HepG2 (cell line): ENCODE results near the gene MARF1. TPM values are rescaled to one million over a fixed set of nuclear protein-coding genes. Genes with fewer than 3 reads are reported as not detected.

ENCODE experiments used
- ATAC-seq: fragments of 200-7000 bp; cut with Tn5 transposase; 3 replicates; pipeline ENCODE4 v1.9.1; 2020; ENCODE audit warnings: mild to moderate bottlenecking, moderate library complexity
- BruUV-seq: library from RNA; stranded (reverse); fragments of 400-500 nt; replicated peaks from 2 replicates; lab custom pipeline; 2021; lab: Mats Ljungman, UMichigan
- CTCF ChIA-PET: fragments of 300-600 bp; formaldehyde crosslinking; extraction: SDS; loops from one replicate; lab custom pipeline; 2021; ENCODE audit warnings: low total read pairs, inconsistent platforms, low intra/inter-chr PET ratio; lab: Yijun Ruan, JAX
- POLR2A ChIA-PET: fragments of 350-600 bp; sonication (Branson Sonifier 250); formaldehyde crosslinking; loops from one replicate; lab custom pipeline; 2020; ENCODE audit warnings: antibody characterized with exemption, inconsistent platforms; lab: Yijun Ruan, JAX
- DNase-seq: peaks from one replicate; pipeline ENCODE4 v3.0.0-alpha.2; 2015; ENCODE audit warnings: low spot score
- FAIRE-seq: peaks from 3 replicates; lab custom pipeline; 2011; peaks lifted over from hg19 to GRCh38; lab: Jason Lieb, UNC
- H2AFZ ChIP-seq: one replicate; pipeline ENCODE4 v1.6.1; 2011; ENCODE audit warnings: low read length, inconsistent platforms
- H3K27ac ChIP-seq: fragments of 300-600 bp; 3 replicates; pipeline ENCODE4 v1.8.0; 2011; ENCODE audit warnings: mixed run types, mild to moderate bottlenecking, mixed read lengths, low read length, inconsistent platforms; ENCODE audit not compliant: insufficient read depth; ENCODE audit errors: extremely low read length
- H3K27me3 ChIP-seq, 2 experiments: fragments of 200-600 bp in 1 of 2; 2 replicates in 1 of 2; 3 replicates in 1 of 2; pipeline versions ENCODE4 v1.6.0 to v1.8.0; 2011; ENCODE audit warnings: low read length in 2 of 2, mild to moderate bottlenecking in 2 of 2, moderate library complexity in 2 of 2, inconsistent platforms in 1 of 2; ENCODE audit not compliant: insufficient read depth in 2 of 2, control insufficient read depth in 1 of 2
- H3K36me3 ChIP-seq, 2 experiments: fragments of 200-600 bp in 1 of 2; replicated peaks in 1 of 2; 2 replicates in 1 of 2; 3 replicates in 1 of 2; pipeline versions ENCODE4 v1.5.1 to v1.8.0; 2011; ENCODE audit warnings: low read length in 2 of 2, inconsistent platforms in 1 of 2; ENCODE audit not compliant: insufficient read depth in 2 of 2, control insufficient read depth in 1 of 2
- H3K4me1 ChIP-seq: 2 replicates; pipeline ENCODE4 v1.5.1; 2012; ENCODE audit warnings: low read length, inconsistent platforms; ENCODE audit not compliant: insufficient read depth
- H3K4me2 ChIP-seq: 2 replicates; pipeline ENCODE4 v1.6.0; 2011; ENCODE audit warnings: low read depth, low read length, inconsistent platforms
- H3K4me3 ChIP-seq, 3 experiments: fragments of 200-600 bp in 1 of 3; sonication (generic), shearing (Covaris generic) in 1 of 3; replicated peaks in 1 of 3; 2 replicates each; pipeline ENCODE4 v1.5.1; 2011 to 2016; ENCODE audit warnings: low read length in 3 of 3, inconsistent platforms in 2 of 3, low read depth in 2 of 3, mild to moderate bottlenecking in 2 of 3, control low read depth in 1 of 3, mixed read lengths in 1 of 3; ENCODE audit not compliant: insufficient read depth in 1 of 3
- H3K79me2 ChIP-seq: one replicate; pipeline ENCODE4 v1.6.1; 2011; ENCODE audit warnings: low read length, inconsistent platforms; ENCODE audit not compliant: insufficient read depth
- H3K9ac ChIP-seq: 2 replicates; pipeline ENCODE4 v1.6.0; 2011; ENCODE audit warnings: mild to moderate bottlenecking, low read depth, low read length, inconsistent platforms; ENCODE audit not compliant: insufficient read depth
- H3K9me3 ChIP-seq: 2 replicates; pipeline ENCODE4 v1.5.1; 2012; ENCODE audit warnings: mild to moderate bottlenecking, low read length
- H4K20me1 ChIP-seq: 2 replicates; pipeline ENCODE4 v1.6.0; 2011; ENCODE audit warnings: inconsistent platforms, mild to moderate bottlenecking, low read length, moderate library complexity; ENCODE audit not compliant: insufficient read depth
- E2F5 ChIP-seq: sonication (generic); formaldehyde crosslinking; conservative IDR thresholded peaks from 2 replicates; pipeline ENCODE4 v1.4.0; 2020; ENCODE audit warnings: missing genetic modification reagents
- HOXA9 ChIP-seq: sonication (generic); formaldehyde crosslinking; IDR thresholded peaks from 2 replicates; pipeline ENCODE4 v1.8.1; 2022; ENCODE audit warnings: missing genetic modification reagents, mild to moderate bottlenecking, moderate library complexity, borderline replicate concordance
- RARA ChIP-seq: IDR thresholded peaks from 2 replicates; pipeline ENCODE4 v1.6.1; 2016; ENCODE audit warnings: missing genetic modification reagents, missing compliant biosample characterization
- THRA ChIP-seq: sonication (generic); formaldehyde crosslinking; IDR thresholded peaks from 2 replicates; pipeline ENCODE4 v1.4.0; 2020; ENCODE audit warnings: missing genetic modification reagents, borderline replicate concordance
- ZMYM3 ChIP-seq: sonication (generic); formaldehyde crosslinking; IDR thresholded peaks from 2 replicates; pipeline ENCODE4 v1.5.1; 2020; ENCODE audit warnings: mild to moderate bottlenecking, missing genetic modification reagents
- WGBS: methylation state at CpG from one replicate; pipeline ENCODE4 v1.1.6; 2017; ENCODE audit warnings: low lambda C conversion rate; 5-methylcytosine and 5-hydroxymethylcytosine counted together
- in situ Hi-C: cut with HindIII; loops from 2 replicates; pipeline ENCODE4 v1.10.0; 2017; ENCODE audit warnings: low pct_unique_long_range_greater_than_20kb; ENCODE audit not compliant: extremely low pct_ligation_motif_present
- intact Hi-C: fragments of 100-400 bp; cut with micrococcal nuclease; formaldehyde crosslinking; loops from one replicate; pipeline ENCODE4 v1.10.0; 2022; ENCODE audit not compliant: unreplicated experiment
- polyA plus RNA-seq, 8 experiments: library from polyadenylated mRNA; depleted of rRNA in 3 of 8; stranded (reverse) in 7 of 8; unstranded in 1 of 8; fragments of >200 nt; fragmentation: Illumina TruSeq in 4 of 8; extraction: Trizol in 4 of 8; gene quantifications; 2 replicates each; pipeline versions ENCODE4 v1.2.1 to v1.2.3, GENCODE V29; 2011 to 2016; ENCODE audit warnings: low read depth in 4 of 8, missing spikeins in 1 of 8, mixed read lengths in 1 of 8; ENCODE audit not compliant: insufficient read depth in 1 of 8
- total RNA-seq, 5 experiments: library from RNA; depleted of rRNA; stranded (reverse); fragments of >200 nt; fragmentation: Illumina TruSeq; extraction: Trizol; gene quantifications; 2 replicates each; pipeline ENCODE4 v1.2.3, GENCODE V29; 2016; ENCODE audit warnings: low read depth in 1 of 5

The MARF1 gene
- total and polyA plus RNA-seq, 2 of the 13 experiments (the other 11 are each of a cell fraction or from before 2014, with no cell fraction given), result 8.7 to 20.7 TPM

GRCh38 chr16:15566095-15566494, 76.9 kb downstream of the MARF1 start:
- POLR2A ChIA-PET, result interaction anchor here (0.7 to 3.0 kb wide), 2 partner anchors 10 to 25 kb away, joined by 4 to 15 read pairs; no protein-coding TSS in a partner anchor
- Histone ChIP-seq H3K27ac (no peak overlapping the region), H3K4me1 (peaks cover 19% of the 10 kb centered on the region), H3K4me3 (no peak overlapping the region), H3K4me2 (no peak overlapping the region), H3K9me3 (no peaks in the 10 kb centered on the region), H3K79me2 (no peaks in the 10 kb centered on the region), H3K36me3 (no peaks in the 10 kb centered on the region), H2AFZ (no peak overlapping the region), H4K20me1 (no peaks in the 10 kb centered on the region), H3K9ac (no peak overlapping the region), H3K27me3 (no peaks in the 10 kb centered on the region)
- DNase-seq, result no peak
- 92% methylated on average over 2 of the region's 2 CpGs for WGBS
- BruUV-seq, result no TSS peak
- intact Hi-C loops (no loop called here), in situ Hi-C loops (no loop called here)
- CTCF ChIA-PET, result no interaction called here
- no peak for FAIRE-seq
- ATAC-seq, result no peak
- no peak for TF ChIP-seq THRA

- Histone ChIP-seq H2AFZ (no peak overlapping the region), H3K79me2 (no peaks in the 10 kb centered on the region), H3K4me1 (peaks cover 19% of the 10 kb centered on the region), H3K9me3 (no peaks in the 10 kb centered on the region), H3K27ac (no peak overlapping the region), H3K36me3 (no peaks in the 10 kb centered on the region), H3K4me2 (no peak overlapping the region), H3K9ac (no peak overlapping the region), H3K27me3 (no peaks in the 10 kb centered on the region), H4K20me1 (no peaks in the 10 kb centered on the region), H3K4me3 (no peak overlapping the region)
- no peak for ATAC-seq
- WGBS, result 56% methylated on average over 7 of the region's 7 CpGs
- ChIA-PET POLR2A (interaction anchor here (1.4 to 2.4 kb wide), 2 partner anchors 11 to 17 kb away, joined by 3 to 22 read pairs; no protein-coding TSS in a partner anchor), CTCF (no interaction called here)
- no TSS peak for BruUV-seq
- intact Hi-C loops, result no loop called here
- DNase-seq, result no peak
- TF ChIP-seq RARA (CRISPR knock-in tag), result 0 out of 2 replicates have a peak, but pooled peaks have one; percentile 3
- 0 out of 2 replicates have a peak, but pooled peaks have one; percentile 0 for TF ChIP-seq ZMYM3
- TF ChIP-seq E2F5 (CRISPR knock-in tag), result no peak
- TF ChIP-seq HOXA9 (CRISPR knock-in tag), result no peak
- no peak for FAIRE-seq
- in situ Hi-C loops, result no loop called here
Measured at GRCh38 chr16:15564604-15565339, 78.2 kb downstream of the MARF1 start.
